ENCODE data around the gene STX8.
"Not testable (repeated sequence)": the region's sequence is repeated elsewhere in the genome, so short reads cannot be mapped to it uniquely, and the experiment has no call there.

STX8 gene

GRCh38 chr17:9339482-9339881, 236.1 kb downstream of the STX8 start:
- H3K4me3 ChIP-seq (ENCODE audit: low read length in 2 of 2); H2BK120ac ChIP-seq (ENCODE audit: low read depth, low read length); H2AK5ac ChIP-seq (ENCODE audit: low read depth, low read length); H3K27ac ChIP-seq (replicated peaks; ENCODE audit: low read length); DNase-seq (ENCODE audit: low spot score); H3K4me2 ChIP-seq (ENCODE audit: insufficient read depth, low read length, poor library complexity, severe bottlenecking); H4K91ac ChIP-seq (ENCODE audit: low read depth, low read length, poor library complexity); H3K4me1 ChIP-seq (ENCODE audit: control insufficient read depth in 2 of 2, insufficient read depth in 1 of 2, low read depth in 1 of 2, low read length in 2 of 2); H3K79me1 ChIP-seq (ENCODE audit: low read depth, low read length); H2BK12ac ChIP-seq (ENCODE audit: low read length); H3K14ac ChIP-seq (ENCODE audit: low read length); H3K4ac ChIP-seq (ENCODE audit: low read length); H2BK5ac ChIP-seq (ENCODE audit: low read length); H4K8ac ChIP-seq (ENCODE audit: low read depth, low read length); H3K9ac ChIP-seq (ENCODE audit: low read depth, low read length, poor library complexity); H3K27me3 ChIP-seq (ENCODE audit: control insufficient read depth in 3 of 3, insufficient read depth in 3 of 3, low read depth in 1 of 3, low read length in 3 of 3); H2BK15ac ChIP-seq (ENCODE audit: low read length); H2AFZ ChIP-seq (ENCODE audit: low read length); H3K36me3 ChIP-seq (replicated peaks in 1 of 2; ENCODE audit: control insufficient read depth in 2 of 2, insufficient read depth in 2 of 2, low read length in 2 of 2); H3K18ac ChIP-seq (ENCODE audit: low read length); H3K23ac ChIP-seq (ENCODE audit: low read depth, low read length, poor library complexity): not testable (repeated sequence)
- peaks cover 1 to 11% of the 10 kb centered on the region in 2 donors for H3K9me3 ChIP-seq (replicated peaks in 1 of 2; ENCODE audit: control insufficient read depth in 2 of 2, insufficient read depth in 1 of 2, low read depth in 1 of 2, low read length in 2 of 2)
- no CpG with 5 or more reads among the region's 10 CpGs for WGBS, 2 donors (ENCODE audit: extremely low coverage in 2 of 2, insufficient read length in 2 of 2, insufficient replicate concordance in 1 of 2)

DNA sequence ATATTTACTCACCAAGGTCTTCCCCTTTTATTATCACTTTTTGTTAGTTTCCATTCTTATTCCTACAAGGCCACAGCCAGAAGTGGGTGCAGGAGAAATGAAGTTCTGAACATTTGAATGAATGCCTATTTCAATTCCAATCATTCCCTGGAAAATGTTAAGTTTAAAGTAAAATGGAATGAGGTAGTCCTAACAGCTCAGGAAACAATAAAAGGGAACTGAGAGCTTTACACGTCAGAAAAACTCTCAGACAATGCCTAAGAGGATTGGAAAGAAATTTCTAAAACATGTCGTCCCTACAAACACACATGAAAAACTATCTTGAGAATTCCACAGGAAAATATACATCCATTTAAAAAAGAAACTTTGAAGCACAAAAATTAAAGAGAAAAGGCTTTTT, 238.8 kb downstream of the STX8 start:
- Histone ChIP-seq H2AK5ac (ENCODE audit: low read depth, low read length) (no peak overlapping the region), H2BK5ac (ENCODE audit: low read length) (no peak overlapping the region), H3K4me3 (ENCODE audit: low read length in 2 of 2) (no peak overlapping the region), H2BK15ac (ENCODE audit: low read length) (no peak overlapping the region), H3K4ac (ENCODE audit: low read length) (no peak overlapping the region), H3K4me1 (ENCODE audit: control insufficient read depth in 2 of 2, insufficient read depth in 1 of 2, low read depth in 1 of 2, low read length in 2 of 2) (peaks cover 5% of the 10 kb centered on the region in 2 donors), H3K23ac (ENCODE audit: low read depth, low read length, poor library complexity) (no peak overlapping the region), H3K9me3 (replicated peaks in 1 of 2; ENCODE audit: control insufficient read depth in 2 of 2, insufficient read depth in 1 of 2, low read depth in 1 of 2, low read length in 2 of 2) (peaks cover 3 to 23% of the 10 kb centered on the region in 2 donors), H4K8ac (ENCODE audit: low read depth, low read length) (no peak overlapping the region), H3K9ac (ENCODE audit: low read depth, low read length, poor library complexity) (no peak overlapping the region), H2BK120ac (ENCODE audit: low read depth, low read length) (no peak overlapping the region), H3K4me2 (ENCODE audit: insufficient read depth, low read length, poor library complexity, severe bottlenecking) (no peak overlapping the region), H3K79me1 (ENCODE audit: low read depth, low read length) (no peaks in the 10 kb centered on the region), H3K36me3 (replicated peaks in 1 of 2; ENCODE audit: control insufficient read depth in 2 of 2, insufficient read depth in 2 of 2, low read length in 2 of 2) (no peaks in the 10 kb centered on the region), H3K14ac (ENCODE audit: low read length) (no peak overlapping the region), H4K91ac (ENCODE audit: low read depth, low read length, poor library complexity) (no peak overlapping the region), H2BK12ac (ENCODE audit: low read length) (no peak overlapping the region), H3K18ac (ENCODE audit: low read length) (no peak overlapping the region), H2AFZ (ENCODE audit: low read length) (no peak overlapping the region), H3K27me3 (ENCODE audit: control insufficient read depth in 3 of 3, insufficient read depth in 3 of 3, low read depth in 1 of 3, low read length in 3 of 3) (no peaks in the 10 kb centered on the region), H3K27ac (replicated peaks; ENCODE audit: low read length) (no peak overlapping the region)
- no peak for DNase-seq (ENCODE audit: low spot score)
- no CpG with 5 or more reads among the region's 2 CpGs for WGBS, 2 donors (ENCODE audit: extremely low coverage in 2 of 2, insufficient read length in 2 of 2, insufficient replicate concordance in 1 of 2)

GRCh38 chr17:9334536-9335446, 240.8 kb downstream of the STX8 start:
- Histone ChIP-seq H3K79me1 (ENCODE audit: low read depth, low read length) (no peaks in the 10 kb centered on the region), H4K8ac (ENCODE audit: low read depth, low read length) (no peak overlapping the region), H3K27me3 (ENCODE audit: control insufficient read depth in 3 of 3, insufficient read depth in 3 of 3, low read depth in 1 of 3, low read length in 3 of 3) (no peaks in the 10 kb centered on the region), H2BK12ac (ENCODE audit: low read length) (no peak overlapping the region), H2AK5ac (ENCODE audit: low read depth, low read length) (no peak overlapping the region), H4K91ac (ENCODE audit: low read depth, low read length, poor library complexity) (no peak overlapping the region), H2AFZ (ENCODE audit: low read length) (no peak overlapping the region), H3K4ac (ENCODE audit: low read length) (no peak overlapping the region), H3K4me1 (ENCODE audit: control insufficient read depth in 2 of 2, insufficient read depth in 1 of 2, low read depth in 1 of 2, low read length in 2 of 2) (peaks cover 17 to 22% of the 10 kb centered on the region in 2 donors), H3K27ac (replicated peaks; ENCODE audit: low read length) (no peak overlapping the region), H3K9me3 (replicated peaks in 1 of 2; ENCODE audit: control insufficient read depth in 2 of 2, insufficient read depth in 1 of 2, low read depth in 1 of 2, low read length in 2 of 2) (peaks cover 3 to 23% of the 10 kb centered on the region in 2 donors), H2BK15ac (ENCODE audit: low read length) (no peak overlapping the region), H3K4me2 (ENCODE audit: insufficient read depth, low read length, poor library complexity, severe bottlenecking) (no peak overlapping the region), H2BK5ac (ENCODE audit: low read length) (no peak overlapping the region), H3K18ac (ENCODE audit: low read length) (no peak overlapping the region), H3K23ac (ENCODE audit: low read depth, low read length, poor library complexity) (no peak overlapping the region), H3K14ac (ENCODE audit: low read length) (no peak overlapping the region), H3K36me3 (replicated peaks in 1 of 2; ENCODE audit: control insufficient read depth in 2 of 2, insufficient read depth in 2 of 2, low read length in 2 of 2) (no peaks in the 10 kb centered on the region), H2BK120ac (ENCODE audit: low read depth, low read length) (no peak overlapping the region), H3K9ac (ENCODE audit: low read depth, low read length, poor library complexity) (no peak overlapping the region), H3K4me3 (ENCODE audit: low read length in 2 of 2) (no peak overlapping the region)
- no CpG with 5 or more reads among the region's 10 CpGs for whole genome bisulfite sequencing, 2 donors (ENCODE audit: extremely low coverage in 2 of 2, insufficient read length in 2 of 2, insufficient replicate concordance in 1 of 2)
- no peak for DNase-seq (ENCODE audit: low spot score)

DNA sequence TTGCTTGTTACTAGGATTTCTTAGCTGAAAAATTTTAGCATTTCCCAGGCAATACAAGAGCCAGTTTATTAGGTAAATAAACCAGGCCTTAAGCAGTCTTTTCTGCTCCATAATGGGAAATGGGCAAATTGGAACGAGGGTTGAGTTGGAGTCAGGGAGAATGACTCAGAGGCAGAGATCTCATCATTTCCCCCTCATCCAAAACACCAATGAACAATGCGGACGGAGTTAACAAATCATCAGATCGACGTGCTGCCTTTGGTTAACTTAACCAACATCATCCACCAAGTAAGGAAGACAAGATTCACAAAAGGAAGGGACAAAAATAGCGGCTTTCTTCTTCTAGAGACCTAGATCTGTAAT, 243.5 kb downstream of the STX8 start:
- Histone ChIP-seq H3K4me1 (ENCODE audit: control insufficient read depth in 2 of 2, insufficient read depth in 1 of 2, low read depth in 1 of 2, low read length in 2 of 2) (peaks cover 22 to 24% of the 10 kb centered on the region in 2 donors), H2BK5ac (ENCODE audit: low read length) (no peak overlapping the region), H2BK12ac (ENCODE audit: low read length) (no peak overlapping the region), H3K23ac (ENCODE audit: low read depth, low read length, poor library complexity) (no peak overlapping the region), H2AK5ac (ENCODE audit: low read depth, low read length) (no peak overlapping the region), H2BK120ac (ENCODE audit: low read depth, low read length) (no peak overlapping the region), H2BK15ac (ENCODE audit: low read length) (no peak overlapping the region), H4K91ac (ENCODE audit: low read depth, low read length, poor library complexity) (no peak overlapping the region), H3K9ac (ENCODE audit: low read depth, low read length, poor library complexity) (no peak overlapping the region), H3K14ac (ENCODE audit: low read length) (no peak overlapping the region), H2AFZ (ENCODE audit: low read length) (peak overlapping the region; percentile 53), H3K79me1 (ENCODE audit: low read depth, low read length) (no peaks in the 10 kb centered on the region), H3K4me2 (ENCODE audit: insufficient read depth, low read length, poor library complexity, severe bottlenecking) (no peak overlapping the region), H3K18ac (ENCODE audit: low read length) (no peak overlapping the region), H3K27me3 (ENCODE audit: control insufficient read depth in 3 of 3, insufficient read depth in 3 of 3, low read depth in 1 of 3, low read length in 3 of 3) (no peaks in the 10 kb centered on the region), H3K27ac (replicated peaks; ENCODE audit: low read length) (no peak overlapping the region), H3K36me3 (replicated peaks in 1 of 2; ENCODE audit: control insufficient read depth in 2 of 2, insufficient read depth in 2 of 2, low read length in 2 of 2) (no peaks in the 10 kb centered on the region), H3K4ac (ENCODE audit: low read length) (no peak overlapping the region), H3K4me3 (ENCODE audit: low read length in 2 of 2) (no peak overlapping the region), H3K9me3 (replicated peaks in 1 of 2; ENCODE audit: control insufficient read depth in 2 of 2, insufficient read depth in 1 of 2, low read depth in 1 of 2, low read length in 2 of 2) (peaks cover 3 to 27% of the 10 kb centered on the region in 2 donors), H4K8ac (ENCODE audit: low read depth, low read length) (no peak overlapping the region)
- no CpG with 5 or more reads among the region's 6 CpGs for WGBS, 2 donors (ENCODE audit: extremely low coverage in 2 of 2, insufficient read length in 2 of 2, insufficient replicate concordance in 1 of 2)
- DNase-seq (ENCODE audit: low spot score), result no peak
